ENCODE data around the gene GPC3.

Gene GPC3

GRCh38 chrX:133583825-133584224 is 401.6 kb downstream of the GPC3 start:
- no peak for TF ChIP-seq CTCF (IDR thresholded peaks at IDR 0.05)
- no peak overlapping the region for H3K4me3 ChIP-seq
- H3K4me1 ChIP-seq = no peaks in the 10 kb centered on the region
- intact Hi-C loops (cut with DNase I; ENCODE audit: low total_unique reads) = no loop called here
- no peaks in the 10 kb centered on the region for H3K27me3 ChIP-seq
- DNase-seq = no peak
- no peak overlapping the region for H3K27ac ChIP-seq
- no peaks in the 10 kb centered on the region for H3K36me3 ChIP-seq
- H3K9me3 ChIP-seq = no peaks in the 10 kb centered on the region

- Histone ChIP-seq H3K27me3 (no peaks in the 10 kb centered on the region), H3K4me1 (no peaks in the 10 kb centered on the region), H3K27ac (no peak overlapping the region), H3K36me3 (no peaks in the 10 kb centered on the region), H3K4me3 (no peak overlapping the region), H3K9me3 (no peaks in the 10 kb centered on the region)
- intact Hi-C loops (cut with DNase I; ENCODE audit: low total_unique reads) = no loop called here
- no peak for TF ChIP-seq CTCF (IDR thresholded peaks at IDR 0.05)
- no peak for DNase-seq
Observed at GRCh38 chrX:133580625-133581024, 404.8 kb downstream of the GPC3 start.

GRCh38 chrX:133579631-133580030 is 405.8 kb downstream of the GPC3 start:
- DNase-seq = no peak
- intact Hi-C loops (cut with DNase I; ENCODE audit: low total_unique reads) = no loop called here
- no peak for TF ChIP-seq CTCF (IDR thresholded peaks at IDR 0.05)
- H3K27me3 ChIP-seq = no peaks in the 10 kb centered on the region
- no peaks in the 10 kb centered on the region for H3K36me3 ChIP-seq
- no peaks in the 10 kb centered on the region for H3K4me1 ChIP-seq
- H3K27ac ChIP-seq = no peak overlapping the region
- H3K4me3 ChIP-seq = no peak overlapping the region
- no peaks in the 10 kb centered on the region for H3K9me3 ChIP-seq

- no peak for DNase-seq
- H3K9me3 ChIP-seq = no peaks in the 10 kb centered on the region
- H3K4me3 ChIP-seq = no peak overlapping the region
- no peaks in the 10 kb centered on the region for H3K27me3 ChIP-seq
- no peak for TF ChIP-seq CTCF (IDR thresholded peaks at IDR 0.05)
- no peaks in the 10 kb centered on the region for H3K36me3 ChIP-seq
- H3K27ac ChIP-seq = no peak overlapping the region
- H3K4me1 ChIP-seq = no peaks in the 10 kb centered on the region
- intact Hi-C loops (cut with DNase I; ENCODE audit: low total_unique reads) = no loop called here
Observed at GRCh38 chrX:133576876-133577275, 408.5 kb downstream of the GPC3 start.

- Histone ChIP-seq H3K27me3 (no peaks in the 10 kb centered on the region), H3K4me1 (no peaks in the 10 kb centered on the region), H3K27ac (no peak overlapping the region), H3K9me3 (no peaks in the 10 kb centered on the region), H3K4me3 (no peak overlapping the region), H3K36me3 (no peaks in the 10 kb centered on the region)
- no peak for TF ChIP-seq CTCF (IDR thresholded peaks at IDR 0.05)
- DNase-seq = no peak
- intact Hi-C loops (cut with DNase I; ENCODE audit: low total_unique reads) = no loop called here
Observed at GRCh38 chrX:133575501-133576136, 409.8 kb downstream of the GPC3 start.

GRCh38 chrX:133574716-133575115 is 410.7 kb downstream of the GPC3 start:
- intact Hi-C loops (cut with DNase I; ENCODE audit: low total_unique reads) = no loop called here
- H3K27ac ChIP-seq = no peak overlapping the region
- DNase-seq = no peak
- H3K9me3 ChIP-seq = no peaks in the 10 kb centered on the region
- no peak overlapping the region for H3K4me3 ChIP-seq
- H3K36me3 ChIP-seq = no peaks in the 10 kb centered on the region
- H3K27me3 ChIP-seq = no peaks in the 10 kb centered on the region
- H3K4me1 ChIP-seq = no peaks in the 10 kb centered on the region
- no peak for TF ChIP-seq CTCF (IDR thresholded peaks at IDR 0.05)
